A549 treated with AZD2906 at 1 μM for 4 hours (cell line): ENCODE data around the gene POLE2. TPM values are rescaled to one million over a fixed set of nuclear protein-coding genes. Genes with fewer than 3 reads are reported as not detected.

Source experiments
- total RNA-seq: library from RNA; stranded (reverse); fragments of 200-300 nt; extraction: Qiagen RNA extraction; gene quantifications from 5 replicates; pipeline ENCODE4 v1.2.3, GENCODE V29; 2022

POLE2 gene
- 10.4 to 14.2 TPM (median 12.4 TPM) in 5 replicates for total RNA-seq

GRCh38 chr14:49687942-49688700, at the start of gene POLE2:
Gene POLE2, minus strand, starts transcription at chr14:49688214. Its CDS starts 11 bp downstream, at chr14:49688203.

GRCh38 chr14:49692811-49693734, 5.1 kb upstream of the POLE2 start, which contains the start of gene KLHDC1:
Gene KLHDC1, plus strand, starts transcription at chr14:49693120. Its CDS starts 75 bp downstream, at chr14:49693195.

GRCh38 chr14:49634547-49635334, 53.3 kb downstream of the POLE2 start, which contains the start of gene DNAAF2:
Gene DNAAF2, minus strand, starts transcription at chr14:49635244. Its CDS starts 95 bp downstream, at chr14:49635149.

GRCh38 chr14:49620182-49621113, 67.6 kb downstream of the POLE2 start, which contains the start of the genes MGAT2 and RPL36AL:
Gene MGAT2, plus strand, starts transcription at chr14:49620799. Its CDS starts 470 bp downstream, at chr14:49621269.
Gene RPL36AL, minus strand, starts transcription at chr14:49620626. Its CDS starts 1,522 bp downstream, at chr14:49619104.

DNA sequence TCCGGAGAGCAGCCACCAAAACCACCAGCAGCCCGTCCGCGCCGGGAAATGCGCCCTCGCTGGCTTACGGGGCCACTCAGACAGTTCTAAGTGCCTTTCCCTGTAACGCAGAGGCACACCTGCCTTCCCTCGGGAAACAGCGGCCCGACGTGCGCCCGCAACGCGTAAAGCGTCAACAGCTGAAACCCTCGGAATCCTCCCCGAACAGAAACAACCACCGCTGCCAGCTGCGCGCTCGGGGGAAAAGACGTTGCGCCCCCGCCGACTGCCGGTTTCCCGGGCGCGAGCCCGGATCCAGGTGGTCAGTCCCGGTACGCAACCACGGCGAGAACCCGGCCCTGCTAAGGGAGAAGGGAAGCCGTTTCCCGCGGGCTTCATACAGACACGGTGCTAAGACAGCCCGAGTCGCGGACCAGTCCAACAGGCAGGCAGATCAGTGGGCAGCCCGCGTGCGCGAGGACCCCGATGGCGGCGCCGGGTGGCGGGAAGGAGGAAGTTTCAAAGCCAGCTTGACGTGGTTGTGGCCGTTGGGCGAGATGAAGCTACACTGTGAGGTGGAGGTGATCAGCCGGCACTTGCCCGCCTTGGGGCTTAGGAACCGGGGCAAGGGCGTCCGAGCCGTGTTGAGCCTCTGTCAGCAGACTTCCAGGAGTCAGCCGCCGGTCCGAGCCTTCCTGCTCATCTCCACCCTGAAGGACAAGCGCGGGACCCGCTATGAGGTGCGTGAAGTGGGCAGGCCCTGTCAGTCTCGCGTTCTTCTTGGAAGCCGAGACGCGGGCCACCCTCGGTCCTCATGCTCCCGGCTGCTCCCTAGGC, 89.3 kb downstream of the POLE2 start, which contains the start of gene LRR1:
TSS of gene LRR1 (plus strand) at position 456 of the 816 bp plus-strand sequence. CDS start at position 537, 81 bp downstream.

Other genes starting within 250 kb of the POLE2 start
- 4,110 to 4,748 TPM (median 4,434 TPM) in 5 replicates for gene RPS29, start 101.8 kb downstream of the POLE2 start, total RNA-seq
- gene LRR1, start 89.3 kb downstream of the POLE2 start, total RNA-seq: 44.9 to 51.3 TPM (median 47.8 TPM) in 5 replicates
- 408 to 486 TPM (median 420 TPM) in 5 replicates for gene RPL36AL, start 67.6 kb downstream of the POLE2 start, total RNA-seq
- 48.6 to 54.4 TPM (median 51.1 TPM) in 5 replicates for gene MGAT2, start 67.4 kb downstream of the POLE2 start, total RNA-seq
- gene DNAAF2, start 53.0 kb downstream of the POLE2 start, total RNA-seq: 11.2 to 11.4 TPM (median 11.3 TPM) in 5 replicates
- 0.09 to 0.54 TPM (median 0.25 TPM) in 5 replicates for gene KLHDC1, start 4.9 kb upstream of the POLE2 start, total RNA-seq
- gene KLHDC2, start 79.9 kb upstream of the POLE2 start, total RNA-seq: 31.4 to 34.2 TPM (median 33.0 TPM) in 5 replicates
- gene NEMF, start 164.6 kb upstream of the POLE2 start, total RNA-seq: 24.1 to 38.0 TPM (median 29.8 TPM) in 5 replicates
- gene ARF6, start 204.9 kb upstream of the POLE2 start, total RNA-seq: 84.6 to 96.5 TPM (median 93.0 TPM) in 5 replicates